ENCODE data around the gene CST7. TPM values are rescaled to one million over a fixed set of nuclear protein-coding genes. Genes with fewer than 3 reads are reported as not detected.
A peak's percentile ranks its signal among the peaks of the same experiment; 100 is the strongest.

Gene CST7
- total RNA-seq (2014; rRNA removed; shearing (Covaris generic); ENCODE audit: low replicate concordance): not detected in 2 replicates

- DNase-seq: peak; percentile 21
These were observed at the start of gene CST7 for GRCh38 chr20:24948939-24949679. Gene CST7, plus strand, starts transcription at chr20:24949269. Its CDS starts 237 bp downstream, at chr20:24949506.

GRCh38 chr20:24906806-24907205 is 42.3 kb upstream of the CST7 start:
- Histone ChIP-seq H3K36me3 (no peaks in the 10 kb centered on the region), H3K9me3 (no peaks in the 10 kb centered on the region), H3K4me3 (no peak overlapping the region), H3K27me3 (no peaks in the 10 kb centered on the region)
- DNase-seq: no peak

More at GRCh38 chr20:24948939-24949679, at the start of gene CST7:
- Histone ChIP-seq H3K36me3 (no peaks in the 10 kb centered on the region), H3K9me3 (no peaks in the 10 kb centered on the region), H3K4me3 (no peak within 1 kb of the TSS), H3K27me3 (no peaks in the 10 kb centered on the region)

- Histone ChIP-seq H3K36me3 (no peaks in the 10 kb centered on the region), H3K9me3 (no peaks in the 10 kb centered on the region), H3K27me3 (no peaks in the 10 kb centered on the region), H3K4me3 (no peak overlapping the region)
- DNase-seq: no peak
These were observed 40.4 kb upstream of the CST7 start for GRCh38 chr20:24908642-24909041.

GRCh38 chr20:24909086-24909780 is 39.8 kb upstream of the CST7 start:
- H3K4me3 ChIP-seq: no peak overlapping the region
- no peak for DNase-seq

GRCh38 chr20:24909861-24910260 is 39.2 kb upstream of the CST7 start:
- Histone ChIP-seq H3K36me3 (no peaks in the 10 kb centered on the region), H3K9me3 (no peaks in the 10 kb centered on the region), H3K27me3 (no peaks in the 10 kb centered on the region), H3K4me3 (no peak overlapping the region)
- DNase-seq: no peak

More at GRCh38 chr20:24909086-24909780, 39.8 kb upstream of the CST7 start:
- H3K9me3 ChIP-seq: no peaks in the 10 kb centered on the region
- no peaks in the 10 kb centered on the region for H3K27me3 ChIP-seq
- no peaks in the 10 kb centered on the region for H3K36me3 ChIP-seq

- H3K4me3 ChIP-seq: no peak overlapping the region
- no peaks in the 10 kb centered on the region for H3K27me3 ChIP-seq
- H3K9me3 ChIP-seq: no peaks in the 10 kb centered on the region
- no peak for DNase-seq
- H3K36me3 ChIP-seq: no peaks in the 10 kb centered on the region
These were observed 38.6 kb upstream of the CST7 start for GRCh38 chr20:24910461-24910860.

- Histone ChIP-seq H3K9me3 (no peaks in the 10 kb centered on the region), H3K36me3 (no peaks in the 10 kb centered on the region), H3K4me3 (no peak overlapping the region), H3K27me3 (no peaks in the 10 kb centered on the region)
- DNase-seq: no peak
These were observed 37.6 kb upstream of the CST7 start for GRCh38 chr20:24911461-24911860.

GRCh38 chr20:24912397-24913075 is 36.5 kb upstream of the CST7 start:
- Histone ChIP-seq H3K36me3 (no peaks in the 10 kb centered on the region), H3K9me3 (no peaks in the 10 kb centered on the region), H3K4me3 (no peak overlapping the region), H3K27me3 (no peaks in the 10 kb centered on the region)
- no peak for DNase-seq

GRCh38 chr20:24913076-24913628 is 35.9 kb upstream of the CST7 start:
- Histone ChIP-seq H3K27me3 (no peaks in the 10 kb centered on the region), H3K36me3 (no peaks in the 10 kb centered on the region), H3K4me3 (no peak overlapping the region), H3K9me3 (no peaks in the 10 kb centered on the region)
- DNase-seq: no peak

- H3K36me3 ChIP-seq: no peaks in the 10 kb centered on the region
- H3K27me3 ChIP-seq: no peaks in the 10 kb centered on the region
- H3K4me3 ChIP-seq: no peak overlapping the region
- no peak for DNase-seq
- no peaks in the 10 kb centered on the region for H3K9me3 ChIP-seq
These were observed 34.5 kb upstream of the CST7 start for GRCh38 chr20:24914388-24915241.

GRCh38 chr20:24915440-24915839 is 33.6 kb upstream of the CST7 start:
- no peak for DNase-seq
- Histone ChIP-seq H3K27me3 (no peaks in the 10 kb centered on the region), H3K36me3 (no peaks in the 10 kb centered on the region)

GRCh38 chr20:24915892-24916291 is 33.2 kb upstream of the CST7 start:
- no peak for DNase-seq
- Histone ChIP-seq H3K27me3 (no peaks in the 10 kb centered on the region), H3K36me3 (no peaks in the 10 kb centered on the region), H3K9me3 (no peaks in the 10 kb centered on the region), H3K4me3 (no peak overlapping the region)

More at GRCh38 chr20:24915440-24915839, 33.6 kb upstream of the CST7 start:
- H3K4me3 ChIP-seq: no peak overlapping the region
- no peaks in the 10 kb centered on the region for H3K9me3 ChIP-seq

- Histone ChIP-seq H3K4me3 (no peak overlapping the region), H3K9me3 (no peaks in the 10 kb centered on the region), H3K36me3 (no peaks in the 10 kb centered on the region), H3K27me3 (no peaks in the 10 kb centered on the region)
- DNase-seq: no peak
These were observed 32.7 kb upstream of the CST7 start for GRCh38 chr20:24916412-24916811.

GRCh38 chr20:24917056-24917455 is 32.0 kb upstream of the CST7 start:
- Histone ChIP-seq H3K4me3 (no peak overlapping the region), H3K36me3 (no peaks in the 10 kb centered on the region), H3K27me3 (no peaks in the 10 kb centered on the region), H3K9me3 (no peaks in the 10 kb centered on the region)
- no peak for DNase-seq

- no peaks in the 10 kb centered on the region for H3K36me3 ChIP-seq
These were observed 31.1 kb upstream of the CST7 start for GRCh38 chr20:24917797-24918578.

More at GRCh38 chr20:24917797-24918578, 31.1 kb upstream of the CST7 start:
- peak; percentile 28 for DNase-seq
- Histone ChIP-seq H3K4me3 (no peak overlapping the region), H3K27me3 (no peaks in the 10 kb centered on the region), H3K9me3 (no peaks in the 10 kb centered on the region)

All from MG63 (cell line).